ENCODE results near the gene PARS2.

The PARS2 gene

DNA sequence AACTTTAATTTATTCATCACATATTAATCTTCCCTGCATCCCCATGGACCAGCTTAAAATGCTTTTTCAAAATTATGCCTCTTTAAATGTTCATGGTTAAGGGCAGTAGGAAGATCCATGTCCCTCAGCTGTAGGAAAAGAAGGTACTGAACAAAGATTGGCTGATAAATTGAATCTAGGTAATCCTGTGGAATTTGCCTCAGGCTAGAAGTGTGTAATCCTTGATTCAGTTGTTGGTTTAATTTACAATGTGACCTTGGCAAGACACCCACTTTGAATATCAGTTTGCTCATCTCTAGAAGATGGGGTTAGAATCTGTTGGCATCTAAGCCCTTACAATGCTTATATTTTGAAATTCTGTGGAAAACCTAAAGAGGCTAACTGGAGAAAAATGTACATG is 42.6 kb downstream of the PARS2 start:
- no peak for DNase-seq

DNA sequence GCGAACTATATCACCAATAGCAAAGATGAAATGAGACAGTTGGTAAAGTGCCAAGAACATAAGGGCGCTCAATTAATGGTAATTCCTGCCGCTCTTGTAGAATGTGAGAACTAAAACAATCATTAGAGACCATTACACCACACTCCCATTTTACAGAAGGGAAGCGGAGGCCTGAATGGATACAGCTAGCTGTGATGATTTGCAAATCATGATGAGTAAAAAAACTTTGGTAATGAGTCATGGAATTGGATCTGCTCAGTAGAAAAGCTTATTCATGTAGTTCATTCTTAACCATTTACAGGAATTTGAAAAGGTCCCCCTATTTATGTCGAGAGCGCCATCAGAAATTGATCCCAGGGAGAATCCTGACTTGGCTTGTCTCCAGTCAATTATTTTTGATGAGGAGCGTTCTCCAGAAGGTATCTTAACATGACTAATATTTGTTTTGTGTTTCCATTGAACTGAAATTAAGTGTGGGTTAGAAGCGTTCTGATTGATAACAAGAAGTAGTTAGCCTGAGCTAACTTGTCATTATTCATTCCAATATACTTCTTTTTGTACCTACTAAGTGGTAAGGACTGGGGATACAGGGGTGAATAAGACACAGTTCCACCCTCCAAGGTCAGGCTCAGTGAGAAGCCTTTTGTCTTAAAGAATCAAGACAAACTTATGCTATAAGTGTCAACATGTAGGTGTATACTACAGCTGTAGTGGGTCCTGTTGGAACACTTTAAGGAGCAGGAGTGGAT is 47.9 kb downstream of the PARS2 start:
- DNase-seq = no peak

DNA sequence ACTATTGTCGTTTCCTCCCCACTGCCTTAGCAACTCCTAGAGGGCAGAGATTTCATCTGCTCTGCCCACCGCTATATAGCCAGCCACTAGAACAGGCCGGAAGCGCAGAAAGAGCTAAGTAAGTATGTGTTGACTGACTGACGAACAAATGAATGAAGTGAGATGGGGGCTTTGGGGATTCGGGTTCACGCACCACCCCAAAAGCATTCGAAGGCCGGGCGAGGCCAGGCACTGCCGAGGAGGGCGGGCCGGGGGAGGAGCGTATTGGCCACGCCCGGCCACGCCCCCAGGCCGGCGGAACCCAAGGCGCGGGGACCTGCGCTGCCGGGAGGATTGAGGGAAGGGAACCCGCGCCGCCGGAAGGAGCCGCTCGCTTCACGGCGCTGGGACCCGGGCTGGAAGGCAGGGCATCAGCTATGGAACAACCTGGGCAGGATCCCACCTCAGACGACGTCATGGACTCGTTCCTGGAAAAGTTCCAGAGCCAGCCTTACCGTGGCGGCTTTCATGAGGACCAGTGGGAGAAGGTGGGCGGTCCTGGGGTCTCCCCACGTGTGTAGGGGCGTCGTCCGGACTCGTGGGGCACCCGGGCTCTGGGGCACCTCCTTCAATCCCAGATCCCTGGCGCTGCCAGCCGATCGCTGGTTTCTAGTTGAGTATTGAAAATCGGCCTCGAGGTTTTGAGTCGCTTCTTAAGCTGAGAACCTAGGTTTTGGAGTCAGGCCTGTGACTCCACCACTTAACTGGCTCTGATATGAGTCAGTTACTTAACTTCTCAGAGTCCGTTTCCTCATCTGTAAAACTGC is 48.6 kb downstream of the PARS2 start, which contains the start of gene TTC4:
TTC4 (plus strand) TSS at position 369 of the 806 bp plus-strand sequence; CDS start at position 417, 48 bp downstream.
- peak; percentile 80 to 83 for DNase-seq

DNA sequence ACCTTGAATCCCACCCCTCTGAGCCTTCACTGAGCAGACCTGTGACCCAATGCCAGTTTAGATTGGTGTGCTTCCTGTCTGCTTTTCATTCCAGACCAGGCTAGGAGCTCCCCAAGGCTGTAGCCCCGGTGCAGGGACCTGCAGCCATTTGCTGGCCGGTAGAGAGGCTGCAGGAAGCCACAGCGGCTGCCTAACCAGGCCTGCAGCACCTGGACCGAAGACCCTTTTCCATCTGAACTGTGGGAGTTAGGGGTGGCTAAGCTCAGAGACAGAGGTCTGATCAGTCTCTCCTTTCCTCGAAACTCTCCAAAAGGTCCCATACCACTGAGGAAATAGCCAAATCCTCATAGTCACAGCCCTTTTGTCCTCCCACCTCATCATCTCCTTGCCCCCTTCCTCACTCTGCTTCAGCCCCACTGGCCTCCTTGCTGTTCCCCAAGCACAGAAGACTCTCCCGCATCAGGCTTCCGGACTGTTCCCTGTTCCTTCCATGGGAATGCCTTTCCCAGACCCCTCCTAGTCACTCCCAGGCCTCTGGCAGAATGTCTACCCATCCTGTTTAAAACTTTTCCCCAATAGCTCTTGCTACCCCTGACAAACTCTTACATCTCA is 49.3 kb downstream of the PARS2 start:
- DNase-seq = no peak

DNA sequence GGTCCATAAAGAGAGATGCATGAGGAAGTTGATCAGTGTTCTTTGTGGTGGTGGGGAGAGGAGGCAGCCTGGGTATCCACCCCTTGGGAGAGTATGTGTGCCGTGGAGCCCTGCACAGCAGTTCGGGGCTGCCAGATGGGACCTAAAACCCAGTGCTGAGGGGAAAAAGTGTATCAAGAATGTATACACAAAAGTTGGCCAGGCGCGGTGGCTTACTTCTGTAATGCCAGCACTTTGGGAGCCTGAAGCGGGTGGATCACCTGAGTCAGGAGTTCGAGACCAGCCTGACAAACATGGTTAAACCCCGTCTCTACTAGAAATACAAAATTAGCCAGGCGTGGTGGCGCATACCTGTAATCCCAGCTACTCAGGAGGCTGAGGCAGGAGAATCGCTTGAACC is 52.8 kb downstream of the PARS2 start:
- no peak for DNase-seq

DNA sequence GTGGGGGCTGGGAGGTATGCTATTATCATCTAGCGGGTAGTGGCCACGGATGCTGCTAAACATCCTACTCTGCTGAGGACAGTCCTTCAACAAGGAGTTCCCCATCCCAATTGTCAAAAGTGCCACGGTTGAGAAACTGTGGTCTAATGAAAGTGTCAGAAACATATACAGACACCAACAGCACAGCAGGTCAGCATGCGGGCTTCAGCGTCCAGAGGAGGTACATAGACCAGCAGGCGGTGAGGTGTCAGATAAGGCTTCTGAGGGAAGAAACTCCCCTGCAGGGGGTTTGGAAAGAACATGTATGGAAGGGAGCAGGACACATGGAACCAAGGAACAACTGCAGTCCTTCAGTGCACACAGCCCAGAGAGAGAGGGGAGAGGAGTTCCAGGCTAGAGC is 53.5 kb downstream of the PARS2 start:
- no peak for DNase-seq

DNA sequence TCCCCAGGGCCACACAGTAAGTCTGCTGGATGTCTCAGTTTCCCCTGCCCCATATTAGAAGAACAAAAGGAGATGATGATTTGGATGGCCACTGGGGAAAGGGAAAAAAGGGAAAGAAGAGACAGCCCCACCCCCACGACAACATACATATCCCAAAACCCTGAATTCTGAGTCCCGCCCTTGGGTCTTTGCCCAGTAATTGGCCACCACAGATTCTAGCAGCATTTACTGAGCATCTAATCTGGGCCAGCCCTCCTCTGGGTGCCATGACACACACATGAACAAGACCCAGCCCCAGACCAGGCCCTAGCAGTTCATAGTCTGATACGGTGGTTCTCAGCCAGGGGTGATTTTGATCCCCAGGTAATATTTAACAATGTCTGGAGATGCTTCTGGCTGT is 53.9 kb downstream of the PARS2 start:
- no peak for DNase-seq

DNA sequence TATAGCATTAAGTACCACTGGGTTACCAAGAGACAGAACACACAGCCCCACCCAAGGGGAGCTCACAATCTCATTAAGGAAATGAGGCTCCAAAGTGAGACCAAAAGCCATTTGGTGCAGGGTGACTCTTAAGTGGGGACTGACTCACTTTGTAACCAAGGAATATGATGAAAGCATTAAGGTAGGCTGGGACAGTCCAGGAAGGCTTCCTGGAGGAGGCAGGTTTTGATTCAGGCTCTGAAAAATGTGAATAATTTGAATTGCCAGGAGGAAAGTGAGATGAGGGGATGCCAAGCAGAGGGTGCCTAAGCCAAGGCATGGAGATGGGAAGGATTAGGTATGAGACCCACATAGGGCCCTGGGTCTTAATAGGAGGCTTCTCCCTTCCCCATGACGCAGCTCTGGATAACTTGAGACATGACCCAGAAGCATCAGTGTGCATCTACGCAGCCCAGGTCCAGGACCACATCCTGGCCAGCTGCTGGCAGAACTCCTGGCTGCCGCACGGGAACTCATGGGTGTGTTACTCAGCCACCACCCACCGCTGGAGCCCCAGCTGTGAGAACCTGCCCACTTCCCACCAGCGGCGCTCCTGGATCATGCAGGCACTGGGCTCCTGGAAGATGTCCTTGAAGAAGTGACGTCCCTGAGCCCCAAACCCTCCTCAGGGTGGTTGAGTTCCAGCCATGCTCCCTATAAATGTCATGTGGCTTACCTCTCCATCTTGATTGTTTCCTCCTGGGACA is 54.6 kb downstream of the PARS2 start:
- no peak for DNase-seq

DNA sequence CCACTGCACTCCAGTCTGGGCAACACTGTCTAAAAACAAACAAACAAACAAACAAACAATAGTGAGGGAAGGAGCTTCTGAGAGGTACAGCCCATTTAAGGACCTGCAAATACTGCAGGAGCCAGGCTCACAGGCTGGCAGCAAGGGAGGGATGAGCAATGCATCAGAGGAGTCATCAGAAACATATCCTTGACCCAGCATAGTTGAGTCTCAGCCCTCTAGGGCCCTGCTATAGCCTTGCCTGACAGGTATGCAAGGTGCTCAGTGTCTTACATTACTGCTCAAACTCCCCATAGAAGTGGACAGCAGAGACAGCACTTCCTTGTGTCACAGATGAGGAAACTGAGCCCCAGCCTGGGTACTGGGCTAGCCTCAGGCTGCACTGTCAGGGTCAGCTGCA is 55.9 kb downstream of the PARS2 start:
- no peak for DNase-seq

Data from stimulated activated CD4-positive, alpha-beta T cell treated with anti-CD3 and anti-CD28 coated beads, Interleukin-4, amount 100 ng/mL, for 4 hours (primary cell).